ENCODE measurements around the gene CHMP3. TPM values are rescaled to one million over a fixed set of nuclear protein-coding genes. Genes with fewer than 3 reads are reported as not detected.

The CHMP3 gene
- total RNA-seq: 10 to 100 TPM; 49.8 to 55.3 TPM

GRCh38 chr2:86562922-86563649, at the start of gene CHMP3:
Gene CHMP3 (minus strand): TSS chr2:86563443. CDS start chr2:86563348, 95 bp downstream.

Other genes starting within 250 kb of the CHMP3 start
- gene REEP1, start 225.8 kb downstream of the CHMP3 start, total RNA-seq: under 1 TPM; 0.28 to 0.39 TPM
- 100 to 1,000 TPM; 110 to 130 TPM for gene KDM3A, start 122.1 kb downstream of the CHMP3 start, total RNA-seq
- gene RNF103, start 60.4 kb upstream of the CHMP3 start, total RNA-seq: 10 to 100 TPM; 13.9 to 14.1 TPM
- 10 to 100 TPM; 27.7 to 29.1 TPM for gene RMND5A, start 156.8 kb upstream of the CHMP3 start, total RNA-seq
- gene CD8A, start 227.5 kb upstream of the CHMP3 start, total RNA-seq: 1 to 10 TPM; 6.5 to 7.1 TPM

Measured in activated naive CD4-positive, alpha-beta T cell treated with anti-CD3 and anti-CD28 coated beads, Interleukin-2, amount 10 ng/mL, durations not matched to agents 5 hours and 36 hours (primary cell).